Activated CD4-positive, alpha-beta T cell treated with anti-CD3 and anti-CD28 coated beads, Interleukin-2, amount 10 ng/mL, durations not matched to agents 7 days and 5 days (primary cell): Measurements from ENCODE around the gene GPC6. TPM values are rescaled to one million over a fixed set of nuclear protein-coding genes. Genes with fewer than 3 reads are reported as not detected.

Experiments
- CTCF ChIA-PET: fragments of 350-600 bp; sonication (Branson Sonifier 250); formaldehyde crosslinking; loops from one replicate; lab custom pipeline; 2021; ENCODE audit warnings: antibody characterized with exemption; lab: Charles Lee
- POLR2A ChIA-PET: fragments of 350-600 bp; sonication (Branson Sonifier 250); formaldehyde crosslinking; loops from one replicate; lab custom pipeline; 2021; ENCODE audit warnings: antibody characterized with exemption; lab: Charles Lee
- DNase-seq: peaks from one replicate; pipeline ENCODE4 v3.0.0-alpha.2; 2020
- H3K27ac Mint-ChIP-seq: one replicate; pipeline ENCODE4 v1.8.0; 2021; ENCODE audit warnings: mild to moderate bottlenecking, moderate library complexity, mixed read lengths
- H3K27me3 Mint-ChIP-seq: one replicate; pipeline ENCODE4 v1.8.0; 2021; ENCODE audit warnings: mixed read lengths
- H3K36me3 Mint-ChIP-seq: one replicate; pipeline ENCODE4 v1.8.0; 2021; ENCODE audit warnings: low read depth, mixed read lengths
- H3K4me1 Mint-ChIP-seq: one replicate; pipeline ENCODE4 v1.8.0; 2021; ENCODE audit warnings: mixed read lengths
- H3K4me3 Mint-ChIP-seq: one replicate; pipeline ENCODE4 v1.8.0; 2021; ENCODE audit warnings: mild to moderate bottlenecking, moderate library complexity, mixed read lengths
- H3K9me3 Mint-ChIP-seq: one replicate; pipeline ENCODE4 v1.8.0; 2021; ENCODE audit warnings: mixed read lengths
- total RNA-seq, 2 experiments: library from RNA; stranded (reverse); gene quantifications; one replicate each; pipeline ENCODE4 v1.2.3, GENCODE V29; 2021

Gene GPC6
- total RNA-seq, 2 experiments from 2014 or later = not detected

DNA sequence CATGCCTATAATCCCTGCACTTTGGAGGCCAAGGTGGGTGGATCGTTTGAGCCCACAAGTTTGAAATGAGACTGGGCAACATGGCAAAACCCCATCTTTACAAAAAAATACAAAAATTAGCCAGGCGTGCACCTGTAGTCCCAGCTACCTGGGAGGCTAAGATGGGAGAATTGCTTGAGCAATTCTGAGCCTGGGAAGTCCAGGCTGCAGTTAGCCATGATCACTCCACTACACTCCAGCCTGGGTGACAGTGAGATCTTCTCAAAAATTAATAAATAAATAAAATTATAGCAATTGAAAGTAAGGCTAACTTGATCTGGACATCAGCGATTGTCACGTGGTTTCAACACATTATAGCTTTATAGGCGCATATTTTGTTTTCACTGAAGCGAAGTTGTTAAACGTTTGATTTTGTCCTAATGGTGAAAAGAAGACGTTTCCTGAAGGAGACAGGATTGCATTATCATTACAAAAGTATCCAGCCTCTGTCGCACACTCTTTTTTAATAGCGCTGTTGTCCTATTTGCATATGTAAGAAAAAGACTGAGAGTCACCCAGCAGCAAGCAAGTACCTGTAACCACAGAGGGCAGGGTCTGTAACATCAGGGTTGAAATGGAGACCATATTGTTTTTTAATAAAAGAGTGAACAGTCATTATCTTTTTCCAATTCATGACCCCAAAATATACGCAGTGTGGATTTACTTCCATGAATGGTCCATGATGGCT is 917.2 kb downstream of the GPC6 start:
- H3K4me3 Mint-ChIP-seq = no peak overlapping the region
- DNase-seq = no peak
- peaks cover 2% of the 10 kb centered on the region for H3K27me3 Mint-ChIP-seq
- no peaks in the 10 kb centered on the region for H3K4me1 Mint-ChIP-seq
- H3K9me3 Mint-ChIP-seq = no peaks in the 10 kb centered on the region
- CTCF ChIA-PET = no interaction called here
- POLR2A ChIA-PET = no interaction called here
- H3K27ac Mint-ChIP-seq = no peak overlapping the region
- no peaks in the 10 kb centered on the region for H3K36me3 Mint-ChIP-seq

DNA sequence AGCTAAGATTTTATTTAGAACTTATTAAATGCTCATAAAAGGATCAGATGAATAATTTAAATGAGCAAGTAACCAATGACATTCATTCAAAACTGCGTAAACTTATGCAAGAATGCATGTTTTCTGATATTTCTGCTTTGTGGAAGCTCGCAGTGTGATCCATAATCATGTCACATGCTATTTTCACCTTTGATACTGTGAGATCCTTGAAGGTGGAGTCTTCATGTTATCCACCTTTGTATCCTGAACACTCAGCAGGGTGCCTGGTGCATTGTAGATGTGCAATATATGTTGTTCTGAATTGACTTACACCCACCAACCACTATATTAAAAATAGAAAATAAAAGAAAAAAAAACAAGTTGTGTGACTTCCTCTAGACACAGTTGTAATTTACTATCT is 919.4 kb downstream of the GPC6 start:
- H3K36me3 Mint-ChIP-seq = no peaks in the 10 kb centered on the region
- POLR2A ChIA-PET = no interaction called here

DNA sequence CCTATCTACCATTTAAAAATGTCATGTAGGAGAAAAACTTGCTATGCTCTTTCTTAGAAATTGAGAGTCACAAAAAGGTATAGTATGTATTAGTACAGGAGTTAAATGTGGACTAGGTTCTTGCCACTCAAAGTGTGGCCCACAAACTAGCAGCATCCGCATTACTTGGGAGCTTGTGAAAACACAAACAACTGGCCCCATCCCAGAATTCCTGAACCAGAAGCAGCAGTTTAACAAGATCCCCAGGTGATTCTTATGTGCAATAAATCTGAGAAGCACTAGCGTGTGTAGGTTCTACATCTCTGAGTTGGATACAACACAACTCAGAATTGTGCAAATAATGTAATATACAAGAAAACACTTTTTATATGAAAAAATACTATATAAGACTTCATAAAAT is 927.0 kb downstream of the GPC6 start:
- H3K9me3 Mint-ChIP-seq = no peaks in the 10 kb centered on the region
- no peak overlapping the region for H3K27ac Mint-ChIP-seq
- CTCF ChIA-PET = interaction anchor here (0.5 kb wide), 1 partner anchor 1908 kb away, joined by 3 read pairs; no protein-coding TSS in a partner anchor
- H3K4me1 Mint-ChIP-seq = no peaks in the 10 kb centered on the region
- H3K36me3 Mint-ChIP-seq = no peaks in the 10 kb centered on the region
- H3K4me3 Mint-ChIP-seq = no peak overlapping the region
- DNase-seq = no peak
- H3K27me3 Mint-ChIP-seq = peaks cover 4% of the 10 kb centered on the region
- POLR2A ChIA-PET = no interaction called here

More for the DNA sequence above, 919.4 kb downstream of the GPC6 start:
- CTCF ChIA-PET = no interaction called here
- Mint-ChIP-seq H3K4me3 (no peak overlapping the region), H3K4me1 (no peaks in the 10 kb centered on the region), H3K27ac (no peak overlapping the region), H3K9me3 (no peaks in the 10 kb centered on the region), H3K27me3 (peaks cover 6% of the 10 kb centered on the region)
- no peak for DNase-seq

DNA sequence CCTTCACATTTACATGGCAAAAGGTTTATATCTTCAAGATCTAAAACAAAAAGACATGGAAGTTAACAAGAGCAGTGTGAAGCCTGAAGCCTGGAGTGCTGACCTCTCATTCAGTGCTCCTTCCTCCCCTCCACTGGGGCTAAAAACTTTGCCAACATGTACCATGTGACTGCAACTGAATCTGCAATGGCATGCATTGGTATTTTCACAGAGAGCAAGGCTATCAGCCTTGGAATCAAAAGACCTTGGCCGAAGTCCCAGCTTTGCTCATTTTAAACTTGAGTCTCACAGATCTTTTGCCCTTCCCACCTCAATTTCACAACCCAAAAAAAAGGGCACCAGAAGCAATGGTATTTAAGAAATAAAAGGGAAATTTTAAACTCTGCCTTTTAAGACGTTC is 927.8 kb downstream of the GPC6 start:
- no peak overlapping the region for H3K4me3 Mint-ChIP-seq
- peaks cover 4% of the 10 kb centered on the region for H3K27me3 Mint-ChIP-seq
- H3K4me1 Mint-ChIP-seq = no peaks in the 10 kb centered on the region
- H3K27ac Mint-ChIP-seq = no peak overlapping the region
- DNase-seq = no peak
- POLR2A ChIA-PET = no interaction called here
- CTCF ChIA-PET = no interaction called here
- H3K9me3 Mint-ChIP-seq = no peaks in the 10 kb centered on the region
- no peaks in the 10 kb centered on the region for H3K36me3 Mint-ChIP-seq

DNA sequence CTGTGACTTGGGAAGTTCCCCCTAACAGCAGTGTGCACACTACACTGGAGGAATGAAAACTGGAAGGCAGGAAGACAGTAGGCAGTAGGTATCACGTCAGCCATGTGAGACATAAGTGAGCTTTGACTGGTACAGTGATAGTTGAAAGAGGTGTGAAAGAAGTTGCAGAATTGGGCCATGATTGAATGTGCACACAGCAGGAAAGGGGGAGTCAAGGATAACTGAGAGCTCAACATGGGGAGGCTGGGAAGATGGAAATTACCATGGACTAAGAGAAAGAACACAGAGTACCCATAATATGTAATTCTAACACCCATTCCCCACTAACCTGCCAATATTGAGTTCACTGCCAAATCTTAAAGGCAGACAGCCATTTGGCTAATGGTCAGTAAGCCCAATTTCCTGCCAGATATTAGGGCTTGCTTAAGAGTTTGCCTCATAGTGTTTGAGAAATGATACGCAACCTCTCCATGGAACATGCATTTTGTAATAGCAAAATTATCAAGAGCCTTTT is 931.2 kb downstream of the GPC6 start:
- Mint-ChIP-seq H3K4me3 (no peak overlapping the region), H3K9me3 (peaks cover 2% of the 10 kb centered on the region), H3K36me3 (no peaks in the 10 kb centered on the region), H3K27me3 (no peaks in the 10 kb centered on the region), H3K4me1 (no peaks in the 10 kb centered on the region), H3K27ac (no peak overlapping the region)
- ChIA-PET POLR2A (no interaction called here), CTCF (no interaction called here)
- DNase-seq = no peak

DNA sequence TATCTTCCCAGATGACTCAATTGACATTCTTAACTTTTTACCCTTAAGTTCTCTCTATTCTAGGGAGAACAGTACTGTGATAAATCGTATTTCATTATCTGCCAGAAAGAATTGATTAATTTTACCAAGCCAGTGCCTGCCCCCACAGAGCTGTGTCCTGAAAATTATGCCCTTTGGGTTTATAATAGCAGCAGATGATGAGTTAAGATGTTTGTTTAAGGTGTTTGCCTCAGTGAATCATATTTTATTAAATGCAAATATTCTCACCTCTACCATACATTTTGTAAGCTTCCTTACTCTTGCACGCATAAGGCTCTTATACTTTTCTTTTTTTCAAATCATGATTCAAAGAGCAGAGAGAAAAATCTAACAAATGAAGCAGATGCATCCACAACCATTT is 934.3 kb downstream of the GPC6 start:
- Mint-ChIP-seq H3K36me3 (no peaks in the 10 kb centered on the region), H3K27me3 (no peaks in the 10 kb centered on the region), H3K4me1 (no peaks in the 10 kb centered on the region), H3K27ac (no peak overlapping the region), H3K4me3 (no peak overlapping the region), H3K9me3 (peaks cover 2% of the 10 kb centered on the region)
- ChIA-PET CTCF (interaction anchor here (0.6 kb wide), 1 partner anchor 26 kb away, joined by 3 read pairs; no protein-coding TSS in a partner anchor), POLR2A (no interaction called here)
- no peak for DNase-seq

DNA sequence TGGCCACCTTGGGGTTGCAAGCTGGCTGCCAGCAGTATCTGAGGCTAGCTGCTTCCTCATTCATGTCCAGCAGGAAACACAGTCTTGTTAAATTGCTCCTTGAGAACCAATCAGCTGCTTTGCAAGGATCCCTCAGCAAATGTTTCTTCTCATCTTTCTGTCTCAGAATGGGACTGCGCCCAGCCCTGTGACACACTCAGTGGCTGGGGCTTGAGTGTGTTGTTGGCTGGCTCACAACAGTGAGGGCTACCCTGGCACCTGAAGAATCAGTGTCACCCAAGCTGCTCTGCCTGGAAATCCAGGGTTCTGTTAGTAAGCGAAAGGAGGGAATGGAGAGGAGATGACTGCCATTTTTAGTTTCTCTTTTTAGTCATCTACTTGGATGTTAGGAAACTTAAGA is 935.7 kb downstream of the GPC6 start:
- Mint-ChIP-seq H3K36me3 (no peaks in the 10 kb centered on the region), H3K27ac (no peak overlapping the region), H3K27me3 (no peaks in the 10 kb centered on the region), H3K4me3 (no peak overlapping the region), H3K4me1 (no peaks in the 10 kb centered on the region), H3K9me3 (peaks cover 2% of the 10 kb centered on the region)
- DNase-seq = no peak
- ChIA-PET CTCF (no interaction called here), POLR2A (no interaction called here)

DNA sequence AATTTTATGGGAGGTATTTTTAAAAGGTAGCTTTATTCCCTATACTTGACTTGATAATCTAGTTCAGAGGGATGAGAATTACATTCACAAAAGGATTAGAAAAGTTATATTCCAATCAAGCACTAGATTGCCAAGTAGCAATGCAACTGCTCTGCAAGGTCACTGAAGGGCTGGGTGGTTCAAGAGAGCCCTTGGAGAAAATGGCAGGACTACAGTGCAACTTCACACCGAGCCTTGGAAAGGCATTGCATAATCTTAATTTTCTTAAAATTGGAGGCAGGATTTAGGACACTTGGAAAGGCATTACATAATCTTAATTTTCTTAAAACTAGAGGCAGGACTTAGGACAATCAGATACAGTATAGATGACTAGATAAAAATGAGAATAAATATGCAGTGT is 936.9 kb downstream of the GPC6 start:
- DNase-seq = no peak
- H3K27me3 Mint-ChIP-seq = no peaks in the 10 kb centered on the region
- ChIA-PET POLR2A (no interaction called here), CTCF (no interaction called here)
- H3K4me3 Mint-ChIP-seq = no peak overlapping the region
- H3K36me3 Mint-ChIP-seq = no peaks in the 10 kb centered on the region
- H3K27ac Mint-ChIP-seq = no peak overlapping the region
- H3K9me3 Mint-ChIP-seq = peaks cover 2% of the 10 kb centered on the region
- no peaks in the 10 kb centered on the region for H3K4me1 Mint-ChIP-seq

DNA sequence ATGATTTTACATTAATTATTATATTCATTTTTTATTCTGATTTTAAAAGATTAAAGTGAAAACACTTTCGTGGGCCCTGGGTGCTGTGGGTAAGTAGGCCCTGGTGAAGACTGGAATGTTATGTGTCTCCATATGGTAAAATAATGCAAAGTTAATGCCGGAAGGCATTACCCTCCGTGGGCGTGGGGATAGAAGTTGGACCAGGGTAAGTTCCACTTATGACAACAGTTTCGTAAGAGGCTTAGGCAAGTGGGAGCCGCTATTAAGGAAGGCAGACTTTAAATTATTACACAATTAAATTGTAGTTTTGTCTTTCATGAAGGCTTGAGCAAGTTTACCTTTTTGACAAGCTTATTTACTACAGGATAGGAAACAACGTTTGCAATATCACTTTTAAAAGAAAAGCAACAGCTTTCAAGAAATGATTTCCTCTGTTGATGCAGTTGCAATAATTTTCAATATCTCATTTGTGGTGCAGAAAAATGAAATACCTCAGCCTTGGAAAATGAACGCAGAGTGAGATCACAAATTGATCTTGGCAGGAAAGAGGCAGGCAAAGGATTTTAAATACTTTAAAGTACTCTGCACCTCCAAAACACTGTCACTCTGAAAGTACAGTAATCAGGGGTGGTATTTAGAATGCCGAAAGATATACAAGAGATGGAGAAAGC is 942.3 kb downstream of the GPC6 start:
- Mint-ChIP-seq H3K27ac (no peak overlapping the region), H3K27me3 (no peaks in the 10 kb centered on the region), H3K4me1 (no peaks in the 10 kb centered on the region), H3K36me3 (no peaks in the 10 kb centered on the region), H3K9me3 (no peaks in the 10 kb centered on the region), H3K4me3 (no peak overlapping the region)
- ChIA-PET POLR2A (no interaction called here), CTCF (no interaction called here)
- no peak for DNase-seq

DNA sequence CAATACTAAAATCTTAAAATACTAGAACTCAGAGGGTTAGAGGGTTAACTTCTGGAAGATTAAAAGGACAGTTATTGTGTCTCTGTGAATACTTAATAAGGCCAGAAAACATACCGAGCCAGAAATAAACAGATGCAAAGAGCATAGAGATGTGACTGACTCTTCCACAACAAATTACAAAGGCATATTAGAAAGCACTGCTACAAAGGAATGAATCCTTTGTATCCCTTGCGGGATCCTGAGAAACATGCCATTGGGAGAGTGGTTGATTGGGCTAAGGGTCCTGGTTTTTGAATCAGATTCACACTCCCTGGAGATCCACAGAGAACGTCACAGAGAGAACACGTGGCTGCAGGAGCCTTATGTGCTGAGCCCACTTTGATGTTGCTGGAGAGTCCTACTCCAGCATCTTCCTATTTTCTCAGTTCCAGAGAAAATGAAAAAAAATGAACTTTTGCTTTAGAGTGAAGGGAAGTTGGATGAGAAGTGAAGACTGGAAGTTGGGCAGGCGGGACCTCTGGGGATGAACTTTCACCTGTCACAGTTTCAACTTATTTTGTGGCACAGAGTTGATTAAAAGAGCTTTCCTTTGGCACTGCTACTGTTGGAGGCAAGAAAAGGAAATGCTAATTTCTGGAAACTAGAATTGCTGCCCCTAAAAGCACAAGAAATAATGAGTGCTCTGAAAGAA is 943.0 kb downstream of the GPC6 start:
- Mint-ChIP-seq H3K27me3 (no peaks in the 10 kb centered on the region), H3K27ac (no peak overlapping the region), H3K36me3 (no peaks in the 10 kb centered on the region), H3K4me3 (no peak overlapping the region), H3K9me3 (no peaks in the 10 kb centered on the region), H3K4me1 (no peaks in the 10 kb centered on the region)
- ChIA-PET POLR2A (no interaction called here), CTCF (no interaction called here)
- no peak for DNase-seq

DNA sequence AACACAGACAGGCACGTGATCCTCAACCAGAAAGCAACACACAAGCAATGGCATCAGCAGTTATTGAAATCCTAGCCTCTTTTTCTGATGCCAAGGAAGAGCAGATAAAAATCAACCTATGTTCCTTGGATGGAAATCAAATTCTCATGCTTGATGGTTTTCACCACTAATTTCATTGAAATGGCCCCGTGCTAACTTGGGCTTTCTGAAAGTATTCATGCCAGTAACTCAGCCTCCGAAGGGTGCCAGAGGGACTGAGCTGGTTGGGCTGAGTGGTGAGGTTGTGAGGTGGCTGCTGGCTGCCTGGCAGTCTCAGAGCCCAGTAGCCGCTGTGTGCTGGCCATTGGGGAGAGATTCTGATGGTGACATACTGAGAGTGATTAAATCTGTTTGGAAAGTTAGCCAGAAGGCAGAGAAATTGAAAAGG is 943.6 kb downstream of the GPC6 start:
- Mint-ChIP-seq H3K27me3 (no peaks in the 10 kb centered on the region), H3K4me1 (no peaks in the 10 kb centered on the region), H3K27ac (no peak overlapping the region), H3K4me3 (no peak overlapping the region), H3K36me3 (no peaks in the 10 kb centered on the region), H3K9me3 (no peaks in the 10 kb centered on the region)
- no peak for DNase-seq
- CTCF ChIA-PET = no interaction called here
- POLR2A ChIA-PET = no interaction called here

DNA sequence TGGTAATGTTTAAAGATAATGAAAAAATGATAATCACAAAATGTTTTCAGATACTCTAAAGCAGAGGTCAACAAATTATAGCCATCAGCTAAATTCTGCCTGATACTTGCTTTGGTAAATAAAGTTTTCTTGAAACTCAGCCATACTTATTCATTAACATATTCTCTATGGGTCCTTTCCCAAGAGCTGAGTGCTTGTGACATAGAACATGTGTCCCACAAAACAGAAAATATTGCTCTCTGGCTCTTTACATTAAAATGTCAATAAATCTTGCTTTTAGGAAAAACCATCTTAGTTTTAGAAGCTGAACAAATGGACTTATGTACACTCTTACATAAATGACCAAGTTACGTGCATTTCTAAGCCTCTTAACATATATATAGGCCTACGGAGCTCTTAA is 945.8 kb downstream of the GPC6 start:
- CTCF ChIA-PET = no interaction called here
- no peak for DNase-seq
- no peak overlapping the region for H3K4me3 Mint-ChIP-seq
- no peaks in the 10 kb centered on the region for H3K27me3 Mint-ChIP-seq
- H3K27ac Mint-ChIP-seq = no peak overlapping the region
- no peaks in the 10 kb centered on the region for H3K4me1 Mint-ChIP-seq
- POLR2A ChIA-PET = no interaction called here
- H3K36me3 Mint-ChIP-seq = no peaks in the 10 kb centered on the region
- no peaks in the 10 kb centered on the region for H3K9me3 Mint-ChIP-seq

DNA sequence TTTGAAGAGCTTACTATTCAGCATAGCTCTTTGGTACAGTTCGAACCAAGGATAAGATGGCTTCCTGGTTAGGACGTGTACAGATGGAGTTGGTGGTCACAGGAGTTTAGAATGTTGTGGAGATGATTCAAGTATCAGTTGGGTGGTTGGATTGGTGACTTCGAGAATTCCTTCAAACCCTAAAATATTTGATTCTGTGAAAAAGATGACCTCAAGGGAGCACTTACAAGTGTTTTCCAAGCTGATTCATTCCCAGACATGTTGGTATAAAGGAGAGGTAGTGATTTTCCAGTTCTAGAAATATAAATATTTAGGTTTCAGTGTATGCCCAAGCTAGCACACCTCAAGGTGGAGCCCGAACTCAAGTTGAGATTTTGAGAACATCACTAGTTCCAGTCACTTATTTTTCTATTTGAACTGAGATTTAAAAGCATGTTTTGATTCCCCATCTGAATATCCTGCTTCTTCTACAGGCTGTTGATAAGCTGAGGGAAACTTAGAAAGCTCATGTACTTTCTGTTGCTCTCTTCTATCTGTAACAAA is 946.8 kb downstream of the GPC6 start:
- H3K9me3 Mint-ChIP-seq = no peaks in the 10 kb centered on the region
- ChIA-PET CTCF (no interaction called here), POLR2A (no interaction called here)
- H3K4me3 Mint-ChIP-seq = no peak overlapping the region
- DNase-seq = no peak
- no peaks in the 10 kb centered on the region for H3K27me3 Mint-ChIP-seq
- no peaks in the 10 kb centered on the region for H3K36me3 Mint-ChIP-seq
- H3K4me1 Mint-ChIP-seq = no peaks in the 10 kb centered on the region
- no peak overlapping the region for H3K27ac Mint-ChIP-seq
